HS-27A (cell line): ENCODE data around the gene KCTD18.

Experiments
- DNase-seq: peaks from one replicate; pipeline ENCODE4 v3.0.0-alpha.2; 2012; ENCODE audit warnings: low read depth, missing footprints

KCTD18 gene

DNA sequence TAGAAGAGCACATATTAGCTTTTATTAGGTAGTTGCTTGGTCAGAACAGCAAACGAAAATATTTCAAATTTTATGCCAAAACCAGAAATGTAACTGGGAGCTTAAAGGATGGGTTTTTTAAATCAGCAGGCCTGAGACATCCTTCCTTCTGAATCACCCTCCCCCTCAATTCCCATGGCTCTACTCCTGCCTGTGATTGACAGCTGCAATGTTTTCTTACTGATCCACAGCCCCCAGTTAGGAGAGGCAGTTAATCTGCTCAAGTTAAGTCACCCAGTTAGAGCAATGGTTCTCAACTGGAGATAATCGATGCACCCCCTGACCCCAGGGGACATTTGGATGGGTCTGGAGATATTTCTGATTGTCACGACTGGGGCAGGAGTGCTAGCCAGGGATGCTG is 24.9 kb downstream of the KCTD18 start:
- DNase-seq: no peak

DNA sequence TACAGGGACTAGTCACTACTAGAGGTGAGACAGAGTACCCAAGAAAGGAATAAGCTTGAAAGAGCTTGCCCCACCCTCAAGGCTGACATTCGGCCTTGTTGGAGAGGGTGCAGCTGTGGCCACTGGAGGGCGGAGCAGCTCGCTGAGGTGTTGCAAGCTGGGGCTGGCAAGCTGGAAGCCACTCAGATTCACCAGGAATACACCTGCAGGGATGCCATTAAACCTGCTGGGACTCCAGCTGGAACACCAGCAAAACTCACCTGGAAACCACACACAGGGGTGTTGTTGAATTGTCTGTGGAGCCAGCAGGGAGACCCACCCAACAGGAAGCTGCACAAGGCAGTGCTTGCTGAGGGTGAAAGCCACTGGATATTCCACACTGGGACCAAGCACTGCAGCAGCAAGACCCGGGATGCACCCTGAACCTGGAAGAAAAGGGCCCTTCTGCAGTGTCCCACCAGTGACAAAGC is 26.1 kb downstream of the KCTD18 start:
- peak; percentile 4 for DNase-seq

GRCh38 chr2:200482194-200482593 is 27.7 kb downstream of the KCTD18 start:
- DNase-seq: no peak

GRCh38 chr2:200479692-200480265 is 30.1 kb downstream of the KCTD18 start:
- peak; percentile 19 for DNase-seq

DNA sequence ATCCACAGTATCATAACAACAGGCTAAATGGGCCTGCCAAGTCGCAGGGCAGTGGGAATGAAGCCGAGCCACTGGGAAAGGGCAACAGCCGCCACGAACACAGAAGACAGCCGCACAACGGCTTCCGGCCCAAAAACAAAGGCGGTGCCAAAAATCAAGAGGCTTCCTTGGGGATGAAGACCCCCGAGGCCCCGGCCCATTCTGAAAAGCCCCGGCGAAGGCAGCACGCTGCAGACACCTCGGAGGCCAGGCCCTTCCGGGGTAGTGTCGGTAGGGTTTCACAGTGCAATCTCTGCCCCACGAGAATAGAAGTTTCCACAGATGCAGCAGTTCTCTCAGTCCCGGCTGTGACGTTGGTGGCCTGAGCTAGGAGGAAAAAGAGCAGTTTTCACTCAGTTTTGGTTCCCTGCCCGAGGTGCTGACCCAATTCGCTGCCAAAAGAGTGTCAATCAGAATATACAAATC is 32.2 kb downstream of the KCTD18 start:
- no peak for DNase-seq

GRCh38 chr2:200476836-200477235 is 33.0 kb downstream of the KCTD18 start:
- DNase-seq: no peak

DNA sequence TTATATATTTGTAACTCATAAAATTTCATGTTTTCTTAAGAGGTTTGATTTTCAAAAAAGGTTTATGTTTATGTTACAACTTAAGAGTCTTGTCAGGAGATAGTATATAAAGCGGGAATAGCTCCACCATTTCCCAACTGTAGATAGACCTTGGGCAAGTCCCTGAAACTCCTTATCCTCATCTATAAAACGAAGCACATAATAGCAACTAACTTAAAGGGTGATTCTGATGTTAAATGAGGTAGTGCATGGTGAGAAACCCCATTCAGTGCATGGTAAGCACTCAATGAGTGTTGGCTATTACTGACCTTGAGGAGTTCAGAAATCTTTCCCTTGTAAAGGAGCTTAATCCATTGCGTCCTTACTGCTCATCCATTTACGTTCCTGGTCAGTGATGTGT is 34.1 kb downstream of the KCTD18 start:
- DNase-seq: no peak

DNA sequence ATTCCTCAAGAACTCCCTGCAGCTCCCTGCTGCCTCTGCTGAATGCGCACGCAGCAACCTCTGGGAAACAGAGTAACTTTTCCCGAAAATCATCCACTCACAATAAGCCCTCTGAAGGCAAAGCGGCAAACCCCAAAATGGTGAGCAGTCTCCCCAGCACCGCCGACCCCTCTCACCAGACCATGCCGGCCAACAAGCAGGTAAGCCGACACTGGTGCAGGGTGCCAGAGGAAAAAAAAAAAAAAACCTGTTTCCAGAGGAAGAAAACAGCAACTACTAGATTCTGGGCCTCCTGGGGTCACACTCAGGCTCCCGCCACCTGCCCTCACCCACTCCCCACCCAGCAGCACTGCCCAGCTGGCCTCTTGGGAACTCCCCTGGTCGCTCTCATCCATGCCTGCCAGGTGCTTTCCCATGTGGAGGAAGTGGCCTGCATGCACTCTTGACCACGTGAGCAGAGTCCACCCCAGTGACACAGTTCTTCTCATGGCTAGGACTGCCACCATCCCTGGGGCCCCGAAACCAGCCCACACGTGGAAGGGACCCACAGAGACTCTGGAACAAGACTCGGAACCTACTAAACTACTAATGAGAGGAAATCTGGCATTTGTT is 36.9 kb downstream of the KCTD18 start:
- DNase-seq: no peak

DNA sequence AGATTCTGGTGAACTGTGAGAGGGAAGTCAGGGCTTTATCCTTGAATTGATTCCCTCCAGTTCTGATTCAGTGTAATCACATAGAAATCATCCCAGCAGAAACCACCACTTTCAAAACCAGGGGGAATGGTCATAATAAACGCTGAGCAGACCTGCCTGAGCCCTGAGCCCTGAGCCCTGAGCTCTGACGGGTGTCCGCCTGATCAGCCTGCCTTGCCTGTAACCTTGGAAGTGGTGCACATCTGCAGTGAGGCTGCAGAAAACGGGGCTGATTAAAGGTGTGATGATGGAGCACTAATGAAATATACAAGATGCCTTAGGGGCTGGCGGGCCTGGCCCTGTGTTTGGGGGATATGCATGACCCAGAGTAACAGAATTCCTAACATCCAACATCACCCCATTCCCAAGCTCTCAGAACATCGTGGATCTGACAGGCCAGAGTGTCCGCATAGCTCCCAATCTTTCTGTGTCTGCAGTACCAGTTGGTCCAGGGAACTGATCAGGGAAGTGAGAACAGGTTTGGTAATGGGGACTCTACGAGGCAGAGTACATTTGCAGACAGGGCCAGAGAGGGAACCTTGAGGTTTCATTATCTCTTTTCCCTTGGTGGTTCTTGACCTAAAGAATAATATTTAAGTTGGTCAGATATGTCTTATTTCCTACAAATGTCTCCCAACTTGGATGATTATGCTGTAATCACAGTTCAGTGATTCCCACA is 37.8 kb downstream of the KCTD18 start:
- no peak for DNase-seq

- no peak for DNase-seq
These were observed 38.5 kb downstream of the KCTD18 start for GRCh38 chr2:200471324-200471848.

GRCh38 chr2:200470230-200470629 is 39.6 kb downstream of the KCTD18 start:
- DNase-seq: no peak

- no peak for DNase-seq
These were observed 40.1 kb downstream of the KCTD18 start for GRCh38 chr2:200469708-200470211.

- DNase-seq: no peak
These were observed 41.8 kb downstream of the KCTD18 start for GRCh38 chr2:200467806-200468681.

- no peak for DNase-seq
These were observed 43.1 kb downstream of the KCTD18 start for GRCh38 chr2:200466425-200467418.

GRCh38 chr2:200463452-200463851 is 46.4 kb downstream of the KCTD18 start:
- no peak for DNase-seq

GRCh38 chr2:200461846-200462710 is 47.8 kb downstream of the KCTD18 start:
- no peak for DNase-seq

DNA sequence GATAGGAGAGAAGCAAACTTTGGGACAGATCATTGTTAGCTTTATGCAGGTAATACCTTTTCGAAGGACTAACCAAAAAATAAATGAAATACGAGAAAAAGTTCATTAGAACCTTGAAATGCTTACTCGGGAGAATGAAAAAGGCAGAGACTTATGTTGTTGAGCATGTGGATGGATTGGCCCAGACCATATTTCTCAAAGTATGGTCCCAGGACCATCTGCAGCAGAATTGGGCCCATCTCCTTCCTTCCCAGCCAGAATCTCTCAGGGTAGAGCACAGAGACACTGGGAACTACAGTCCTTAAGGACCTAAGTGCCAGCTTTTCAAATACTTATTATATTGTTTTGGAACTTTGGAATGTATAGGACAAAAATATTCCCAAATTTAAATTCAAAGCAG is 50.8 kb downstream of the KCTD18 start:
- DNase-seq: no peak

DNA sequence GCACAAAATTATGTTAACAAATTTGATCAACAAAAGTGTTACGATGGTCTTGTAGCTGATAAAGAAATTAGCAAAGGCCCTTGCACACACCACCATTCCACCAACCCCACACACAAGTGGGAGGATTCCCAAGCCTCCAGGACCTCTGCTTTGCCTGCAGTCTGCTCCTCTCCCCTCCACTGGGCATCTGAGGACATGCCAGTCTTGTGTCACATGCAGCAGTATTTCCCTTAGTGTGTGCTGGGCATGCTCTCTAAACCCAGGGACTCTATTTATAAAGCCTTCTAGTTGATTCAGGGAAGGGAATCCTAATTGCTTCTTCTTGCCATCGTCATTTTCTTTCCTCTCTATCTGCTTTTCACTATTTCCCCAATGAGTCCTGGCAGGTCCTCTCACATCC is 53.3 kb downstream of the KCTD18 start:
- no peak for DNase-seq

- no peak for DNase-seq
These were observed 53.9 kb downstream of the KCTD18 start for GRCh38 chr2:200455958-200456421.
